Activated naive CD8-positive, alpha-beta T cell treated with anti-CD3 and anti-CD28 coated beads, Interleukin-2, amount 50 U/mL, for 24 hours (primary cell): ENCODE data around the gene CTAGE8.
A peak's percentile ranks its signal among the peaks of the same experiment; 100 is the strongest.
"Not testable (repeated sequence)": the region's sequence is repeated elsewhere in the genome, so short reads cannot be mapped to it uniquely, and the experiment has no call there.

Experiments used
- ATAC-seq: fragments of 150-1000 bp; cut with Tn5 transposase; one replicate; pipeline ENCODE4 v1.10.0; 2021
- DNase-seq: peaks from one replicate; pipeline ENCODE4 v3.0.0; 2021
- H3K27ac Mint-ChIP-seq: one replicate; pipeline ENCODE4 v1.8.0; 2021; ENCODE audit warnings: mild to moderate bottlenecking, mixed read lengths
- H3K27me3 Mint-ChIP-seq: one replicate; pipeline ENCODE4 v1.8.0; 2021; ENCODE audit warnings: mixed read lengths
- H3K36me3 Mint-ChIP-seq: one replicate; pipeline ENCODE4 v1.8.0; 2021; ENCODE audit warnings: low read depth, mixed read lengths
- H3K4me1 Mint-ChIP-seq: one replicate; pipeline ENCODE4 v1.8.0; 2021; ENCODE audit warnings: mixed read lengths
- H3K4me3 Mint-ChIP-seq: one replicate; pipeline ENCODE4 v1.8.0; 2021; ENCODE audit warnings: mild to moderate bottlenecking, moderate library complexity, mixed read lengths
- H3K9me3 Mint-ChIP-seq: one replicate; pipeline ENCODE4 v1.8.0; 2021; ENCODE audit warnings: mixed read lengths

CTAGE8 gene

GRCh38 chr7:144269188-144269587, at the start of gene CTAGE8:
Gene CTAGE8 (minus strand): TSS chr7:144269288. CDS start chr7:144269250, 38 bp downstream.
- H3K36me3 Mint-ChIP-seq, H3K4me1 Mint-ChIP-seq, H3K27me3 Mint-ChIP-seq, H3K4me3 Mint-ChIP-seq, H3K9me3 Mint-ChIP-seq, H3K27ac Mint-ChIP-seq, ATAC-seq, DNase-seq: not testable (repeated sequence)

GRCh38 chr7:144317537-144317936, 48.4 kb upstream of the CTAGE8 start:
- not testable (repeated sequence) for H3K4me3 Mint-ChIP-seq, H3K4me1 Mint-ChIP-seq, DNase-seq, H3K27me3 Mint-ChIP-seq, ATAC-seq, H3K36me3 Mint-ChIP-seq, H3K9me3 Mint-ChIP-seq, H3K27ac Mint-ChIP-seq

- H3K27me3 Mint-ChIP-seq, ATAC-seq, H3K27ac Mint-ChIP-seq, H3K4me3 Mint-ChIP-seq, H3K9me3 Mint-ChIP-seq, H3K36me3 Mint-ChIP-seq, H3K4me1 Mint-ChIP-seq, DNase-seq: not testable (repeated sequence)
These were observed 42.9 kb upstream of the CTAGE8 start, which contains the start of gene OR2A1 for GRCh38 chr7:144311872-144312469. Gene OR2A1 (plus strand): TSS chr7:144312419. CDS start chr7:144318125, 5,706 bp downstream.

- not testable (repeated sequence) for H3K36me3 Mint-ChIP-seq, H3K4me3 Mint-ChIP-seq, H3K27ac Mint-ChIP-seq, H3K4me1 Mint-ChIP-seq, ATAC-seq, H3K27me3 Mint-ChIP-seq, DNase-seq, H3K9me3 Mint-ChIP-seq
These were observed 42.1 kb upstream of the CTAGE8 start for GRCh38 chr7:144311218-144311617.

GRCh38 chr7:144309702-144310101, 40.6 kb upstream of the CTAGE8 start:
- not testable (repeated sequence) for H3K9me3 Mint-ChIP-seq, DNase-seq, H3K4me3 Mint-ChIP-seq, H3K27me3 Mint-ChIP-seq, H3K4me1 Mint-ChIP-seq, H3K27ac Mint-ChIP-seq, H3K36me3 Mint-ChIP-seq, ATAC-seq

GRCh38 chr7:144305156-144305555, 36.1 kb upstream of the CTAGE8 start:
- not testable (repeated sequence) for DNase-seq, H3K27me3 Mint-ChIP-seq, H3K9me3 Mint-ChIP-seq, H3K4me1 Mint-ChIP-seq, ATAC-seq, H3K27ac Mint-ChIP-seq, H3K4me3 Mint-ChIP-seq, H3K36me3 Mint-ChIP-seq

GRCh38 chr7:144303607-144304006, 34.5 kb upstream of the CTAGE8 start:
- DNase-seq, H3K4me3 Mint-ChIP-seq, H3K36me3 Mint-ChIP-seq, H3K27ac Mint-ChIP-seq, ATAC-seq, H3K27me3 Mint-ChIP-seq, H3K4me1 Mint-ChIP-seq, H3K9me3 Mint-ChIP-seq: not testable (repeated sequence)

- not testable (repeated sequence) for ATAC-seq, DNase-seq, H3K36me3 Mint-ChIP-seq, H3K4me3 Mint-ChIP-seq, H3K9me3 Mint-ChIP-seq, H3K4me1 Mint-ChIP-seq, H3K27ac Mint-ChIP-seq, H3K27me3 Mint-ChIP-seq
These were observed 33.7 kb upstream of the CTAGE8 start for GRCh38 chr7:144302578-144303303.

GRCh38 chr7:144293794-144294499, 24.9 kb upstream of the CTAGE8 start:
- H3K4me3 Mint-ChIP-seq, H3K27me3 Mint-ChIP-seq, H3K4me1 Mint-ChIP-seq, H3K36me3 Mint-ChIP-seq, DNase-seq, H3K27ac Mint-ChIP-seq, H3K9me3 Mint-ChIP-seq: not testable (repeated sequence)
- peak; percentile 75 for ATAC-seq

GRCh38 chr7:144292384-144293161, 23.5 kb upstream of the CTAGE8 start:
- ATAC-seq = peak; percentile 17
- not testable (repeated sequence) for H3K27me3 Mint-ChIP-seq, H3K36me3 Mint-ChIP-seq, H3K4me3 Mint-ChIP-seq, H3K4me1 Mint-ChIP-seq, H3K27ac Mint-ChIP-seq, DNase-seq, H3K9me3 Mint-ChIP-seq

- H3K27me3 Mint-ChIP-seq, H3K27ac Mint-ChIP-seq, H3K4me1 Mint-ChIP-seq, H3K9me3 Mint-ChIP-seq, H3K4me3 Mint-ChIP-seq, H3K36me3 Mint-ChIP-seq, DNase-seq, ATAC-seq: not testable (repeated sequence)
These were observed 22.5 kb upstream of the CTAGE8 start for GRCh38 chr7:144291607-144292006.

- not testable (repeated sequence) for H3K9me3 Mint-ChIP-seq, H3K36me3 Mint-ChIP-seq, H3K27me3 Mint-ChIP-seq, ATAC-seq, H3K4me1 Mint-ChIP-seq, H3K4me3 Mint-ChIP-seq, H3K27ac Mint-ChIP-seq, DNase-seq
These were observed 18.2 kb upstream of the CTAGE8 start for GRCh38 chr7:144287171-144287784.

- not testable (repeated sequence) for DNase-seq, H3K27ac Mint-ChIP-seq, H3K4me3 Mint-ChIP-seq, H3K4me1 Mint-ChIP-seq, H3K36me3 Mint-ChIP-seq, ATAC-seq, H3K27me3 Mint-ChIP-seq, H3K9me3 Mint-ChIP-seq
These were observed 14.6 kb upstream of the CTAGE8 start for GRCh38 chr7:144283716-144284115.

- H3K4me3 Mint-ChIP-seq, ATAC-seq, H3K4me1 Mint-ChIP-seq, H3K9me3 Mint-ChIP-seq, H3K36me3 Mint-ChIP-seq, H3K27ac Mint-ChIP-seq, DNase-seq, H3K27me3 Mint-ChIP-seq: not testable (repeated sequence)
These were observed 13.4 kb upstream of the CTAGE8 start for GRCh38 chr7:144282490-144282889.
